Right atrium auricular region (tissue), 2 donors: Measurements from ENCODE around the gene GPR173. TPM values are rescaled to one million over a fixed set of nuclear protein-coding genes. Genes with fewer than 3 reads are reported as not detected.

Experiments used
- total RNA-seq, 2 donors: library from RNA; depleted of rRNA; stranded (reverse); fragments of >200 nt; gene quantifications; one replicate each; pipeline ENCODE4 v1.1.0, GENCODE V29; 2016

Gene GPR173
- total RNA-seq, 2 donors from 2014 or later, result 0.93 to 2.4 TPM

Other genes with a start within 250 kb of the GPR173 start
- gene XAGE5, start 237.5 kb upstream of the GPR173 start, total RNA-seq, result not detected
- not detected for gene XAGE3, start 180.7 kb upstream of the GPR173 start, total RNA-seq
- 10 to 100 TPM; 11.2 to 11.9 TPM for gene FAM156B, start 151.5 kb upstream of the GPR173 start, total RNA-seq
- gene FAM156A, start 90.3 kb upstream of the GPR173 start, total RNA-seq, result 1 to 10 TPM; 4.3 to 8.7 TPM
- gene TSPYL2, start 33.6 kb downstream of the GPR173 start, total RNA-seq, result 10 to 100 TPM; 39.9 to 44.0 TPM
- gene KANTR, start 45.4 kb downstream of the GPR173 start, total RNA-seq, result 1 to 10 TPM; 3.3 to 6.0 TPM
- gene KDM5C, start 176.4 kb downstream of the GPR173 start, total RNA-seq, result 10 to 100 TPM; 48.7 to 50.4 TPM
- 10 to 100 TPM; 10.7 to 13.4 TPM for gene IQSEC2, start 232.8 kb downstream of the GPR173 start, total RNA-seq